Islet precursor cell (in vitro differentiated cells): Measurements from ENCODE around the gene ZBTB45.
A peak's percentile ranks its signal among the peaks of the same experiment; 100 is the strongest.

ENCODE experiments used
- DNase-seq: peaks from one replicate; pipeline ENCODE4 v3.0.0-alpha.2; 2018

The ZBTB45 gene

DNA sequence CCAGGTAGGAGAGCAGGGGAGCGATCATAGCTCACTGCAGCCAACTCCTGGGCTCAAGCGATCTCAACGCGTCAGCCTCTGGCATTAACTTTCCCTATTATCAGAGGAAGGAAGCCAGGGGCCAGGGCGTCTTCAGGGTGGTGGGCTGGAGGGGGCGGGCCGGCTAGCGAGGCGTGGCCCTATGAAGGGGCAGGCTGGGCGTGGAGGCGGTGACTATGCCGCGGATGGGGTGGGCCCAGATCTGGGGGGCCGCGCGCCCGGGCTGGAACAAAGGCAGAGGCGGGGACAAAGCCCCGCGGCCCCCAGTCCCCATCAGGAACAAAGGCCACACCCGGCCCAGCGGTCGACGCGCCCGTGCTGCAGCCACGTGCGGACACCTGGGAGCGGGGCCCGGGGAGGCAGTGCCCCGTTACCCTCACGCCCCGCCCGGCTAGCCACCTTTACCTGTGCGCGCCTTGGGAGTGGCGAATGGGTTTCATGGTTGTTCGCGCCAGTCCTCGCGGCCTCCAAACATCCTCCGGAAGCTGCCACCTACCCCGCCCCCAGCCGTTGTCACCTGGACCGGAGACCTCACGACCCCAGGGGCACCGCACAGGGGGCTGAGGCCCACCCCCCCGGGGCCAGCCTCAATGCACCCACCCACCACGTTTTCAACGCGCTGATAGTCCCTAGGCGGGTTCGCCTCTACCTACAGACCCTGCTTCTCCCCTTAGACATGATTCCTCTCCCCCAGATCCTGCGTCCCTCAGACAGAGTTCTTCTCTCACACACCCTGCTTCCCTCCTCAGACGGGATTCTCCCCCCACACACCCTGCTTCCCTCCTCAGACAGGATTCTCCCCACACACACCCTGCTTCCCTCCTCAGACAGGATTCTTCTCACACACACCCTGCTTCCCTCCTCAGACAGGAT lies 18.9 kb upstream of the ZBTB45 start:
- peak; percentile 92 for DNase-seq

DNA sequence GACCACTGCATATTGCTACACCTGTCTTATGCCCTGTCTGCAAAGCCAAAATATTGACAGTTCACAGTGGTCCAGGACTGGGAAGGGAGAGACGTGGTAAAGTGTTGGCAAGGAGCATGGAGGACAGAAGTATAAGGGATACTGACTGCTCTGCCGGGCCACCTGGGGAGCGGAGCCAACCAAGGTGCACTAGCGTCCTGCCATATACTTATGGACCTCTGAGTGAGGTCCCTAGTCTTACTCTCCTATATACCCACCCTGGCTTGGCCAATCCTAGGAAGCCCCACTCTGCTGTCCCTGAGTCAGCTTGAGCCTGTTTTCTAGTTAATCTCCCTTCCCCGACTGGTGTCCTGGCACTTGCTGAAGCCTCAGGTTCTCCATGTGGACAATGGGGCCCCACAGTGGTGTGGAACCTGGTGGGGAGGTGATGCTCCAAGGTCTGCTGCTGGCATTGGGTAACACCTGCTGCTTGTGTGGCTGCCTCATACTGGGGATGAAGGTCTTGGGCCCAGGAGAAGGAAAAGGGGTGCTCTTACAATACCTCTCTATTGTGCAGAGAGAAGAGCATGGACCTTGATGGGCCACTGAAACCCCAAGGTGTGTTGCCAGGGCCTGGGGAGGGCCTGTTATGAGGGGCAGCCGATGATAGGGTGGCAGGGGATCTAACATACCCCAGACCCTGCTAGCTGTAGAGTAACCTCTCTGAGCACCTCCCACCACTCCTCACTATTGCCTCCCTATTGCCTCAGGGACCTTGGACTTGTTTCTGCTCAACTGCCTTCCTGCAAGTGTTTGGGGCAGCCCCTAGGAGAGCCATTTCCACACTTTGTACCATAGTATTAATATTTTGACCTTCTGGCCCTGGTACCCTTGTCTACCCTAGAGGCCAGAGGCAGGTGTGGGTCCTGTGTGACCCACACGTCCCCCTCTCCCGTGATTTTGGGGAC lies 17.5 kb upstream of the ZBTB45 start:
- no peak for DNase-seq

DNA sequence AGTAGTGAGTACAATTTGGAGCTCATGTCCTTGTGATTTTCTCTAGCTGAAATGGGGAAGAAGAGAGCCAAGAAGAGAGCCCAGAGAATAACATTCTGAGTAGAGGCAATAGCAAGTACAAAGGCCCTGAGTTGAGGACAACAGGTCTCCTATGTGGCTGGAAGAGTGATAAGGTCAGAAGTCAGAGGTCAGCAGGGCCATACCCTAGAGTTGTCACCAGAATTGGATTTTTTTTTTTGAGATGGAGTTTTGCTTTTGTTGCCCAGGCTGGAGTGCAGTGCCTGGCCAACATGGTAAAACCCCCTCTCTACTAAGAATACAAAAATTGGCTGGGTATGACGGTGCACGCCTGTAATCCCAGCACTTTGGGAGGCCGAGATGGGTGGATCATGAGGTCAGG lies 16.2 kb upstream of the ZBTB45 start:
- no peak for DNase-seq

DNA sequence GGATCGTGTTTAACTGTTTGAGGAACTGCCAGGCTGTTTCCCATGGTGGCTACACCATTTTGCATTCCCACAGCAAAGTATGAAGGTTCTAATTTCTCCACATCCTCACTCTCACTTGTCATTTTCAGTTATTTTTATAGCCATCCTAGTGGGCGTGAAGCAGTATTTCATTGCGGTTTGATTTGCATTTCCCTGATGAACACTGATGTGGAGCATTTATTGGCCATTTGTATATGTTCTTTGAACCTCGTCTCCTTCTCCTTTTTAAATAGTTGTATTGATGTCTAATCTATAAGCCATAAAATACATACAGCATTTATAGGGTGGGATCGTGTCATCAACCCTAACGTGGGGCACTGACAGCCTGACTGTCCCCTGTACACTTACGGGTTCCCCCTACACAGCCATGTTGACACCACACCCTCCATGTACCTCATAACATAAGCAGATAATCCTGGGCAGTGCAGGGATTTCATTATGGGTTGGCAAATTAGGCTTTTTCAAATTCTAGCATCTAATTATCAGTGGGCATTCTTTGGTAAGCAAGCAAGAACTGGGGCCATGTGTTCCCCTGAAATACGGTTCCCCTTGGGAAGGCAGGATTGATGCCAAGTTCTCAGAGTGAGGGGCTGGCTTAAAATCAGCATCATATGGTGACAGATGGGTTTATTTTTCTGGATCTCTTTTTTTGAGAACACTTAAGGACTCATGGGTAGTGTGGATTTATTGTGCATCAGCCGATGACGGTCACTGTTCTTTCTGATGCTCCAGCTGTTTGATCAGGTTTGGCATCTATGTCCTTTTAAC lies 11.6 kb upstream of the ZBTB45 start:
- no peak for DNase-seq

DNA sequence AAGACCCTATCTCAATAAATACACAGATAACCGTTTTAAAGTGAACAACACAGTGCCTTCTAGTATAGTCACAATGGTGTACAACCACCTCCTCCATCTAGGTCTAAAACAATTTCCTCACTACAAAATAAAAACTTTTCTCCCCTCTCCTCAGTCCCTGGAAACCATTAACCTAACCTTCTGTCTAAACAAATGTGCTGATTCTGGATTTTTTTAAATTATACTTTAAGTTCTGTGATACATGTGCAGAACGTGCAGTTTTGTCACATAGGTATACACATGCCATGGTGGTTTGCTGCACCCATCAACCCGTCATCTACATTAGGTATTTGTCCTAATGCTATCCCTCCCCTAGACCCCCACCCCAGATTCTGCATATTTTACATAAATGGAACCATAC lies 9.8 kb upstream of the ZBTB45 start:
- no peak for DNase-seq

DNA sequence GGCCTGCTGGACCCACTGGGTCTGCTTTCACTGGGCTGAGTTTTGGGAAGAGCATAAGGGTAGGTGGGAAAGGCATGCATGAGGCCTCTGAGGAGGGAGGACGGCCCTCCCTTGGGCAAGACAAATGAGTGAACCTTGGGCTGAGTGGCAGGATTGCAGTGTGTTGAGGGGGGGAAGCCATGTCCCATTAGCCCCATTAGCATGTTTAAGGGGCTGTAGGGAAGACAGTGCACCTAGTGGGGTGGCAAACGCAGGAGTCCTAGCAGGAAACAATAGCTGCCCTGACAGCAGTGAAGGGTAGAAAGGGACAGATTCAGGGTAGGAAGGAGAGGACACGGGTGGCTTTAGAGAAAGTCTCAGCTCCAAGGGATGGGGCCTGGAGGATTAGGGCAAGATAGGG lies 3.1 kb upstream of the ZBTB45 start:
- no peak for DNase-seq

DNA sequence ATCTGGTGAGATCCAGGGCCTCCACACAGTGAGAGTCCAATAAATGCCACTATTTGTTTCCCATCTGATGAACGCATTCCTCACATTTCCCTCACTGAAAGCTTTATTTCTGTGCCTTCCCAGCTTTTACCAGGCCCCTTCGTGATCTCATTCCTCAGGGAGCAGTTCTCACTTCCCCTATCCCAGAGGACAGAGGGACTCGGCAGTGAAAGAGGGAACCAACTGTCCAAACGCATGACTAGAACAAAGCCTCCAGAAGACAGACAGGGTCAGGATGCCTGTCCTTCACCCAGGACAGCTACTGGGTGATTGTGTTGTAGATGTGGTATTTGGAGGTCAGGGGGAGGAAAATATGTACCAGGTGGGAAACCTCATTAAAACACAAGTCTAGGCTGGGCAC lies 2.0 kb upstream of the ZBTB45 start:
- no peak for DNase-seq

DNA sequence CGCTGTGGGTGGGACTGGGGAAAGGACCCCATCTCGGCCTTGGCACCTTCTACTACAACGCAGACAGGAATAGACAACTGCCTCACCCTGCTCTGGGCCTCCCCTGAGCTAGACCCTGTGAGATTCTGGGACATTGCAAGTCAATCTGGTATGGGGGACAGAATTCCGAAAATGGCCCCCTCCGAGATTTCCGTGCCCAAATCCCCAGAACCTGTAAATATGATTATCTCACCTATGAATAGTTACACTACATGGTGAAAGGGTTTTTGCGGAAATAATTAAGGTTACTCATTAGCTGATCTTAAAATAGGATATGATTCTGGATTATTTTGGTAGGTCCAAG lies 618 bp upstream of the ZBTB45 start:
- no peak for DNase-seq

DNA sequence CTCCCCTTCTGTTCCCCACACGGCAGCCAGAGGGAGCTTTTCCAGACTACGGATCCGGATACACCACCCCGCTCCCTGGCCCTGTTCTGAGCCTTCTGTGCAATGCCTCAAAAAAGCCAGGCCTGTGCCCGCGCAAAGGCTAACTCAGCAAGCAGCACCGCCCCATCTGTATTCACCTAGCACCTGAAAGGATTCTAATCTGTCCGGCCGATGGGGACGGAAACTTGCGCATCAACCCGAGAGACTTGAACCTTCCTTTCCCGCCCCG lies 589 bp downstream of the ZBTB45 start:
- DNase-seq = peak; percentile 85

DNA sequence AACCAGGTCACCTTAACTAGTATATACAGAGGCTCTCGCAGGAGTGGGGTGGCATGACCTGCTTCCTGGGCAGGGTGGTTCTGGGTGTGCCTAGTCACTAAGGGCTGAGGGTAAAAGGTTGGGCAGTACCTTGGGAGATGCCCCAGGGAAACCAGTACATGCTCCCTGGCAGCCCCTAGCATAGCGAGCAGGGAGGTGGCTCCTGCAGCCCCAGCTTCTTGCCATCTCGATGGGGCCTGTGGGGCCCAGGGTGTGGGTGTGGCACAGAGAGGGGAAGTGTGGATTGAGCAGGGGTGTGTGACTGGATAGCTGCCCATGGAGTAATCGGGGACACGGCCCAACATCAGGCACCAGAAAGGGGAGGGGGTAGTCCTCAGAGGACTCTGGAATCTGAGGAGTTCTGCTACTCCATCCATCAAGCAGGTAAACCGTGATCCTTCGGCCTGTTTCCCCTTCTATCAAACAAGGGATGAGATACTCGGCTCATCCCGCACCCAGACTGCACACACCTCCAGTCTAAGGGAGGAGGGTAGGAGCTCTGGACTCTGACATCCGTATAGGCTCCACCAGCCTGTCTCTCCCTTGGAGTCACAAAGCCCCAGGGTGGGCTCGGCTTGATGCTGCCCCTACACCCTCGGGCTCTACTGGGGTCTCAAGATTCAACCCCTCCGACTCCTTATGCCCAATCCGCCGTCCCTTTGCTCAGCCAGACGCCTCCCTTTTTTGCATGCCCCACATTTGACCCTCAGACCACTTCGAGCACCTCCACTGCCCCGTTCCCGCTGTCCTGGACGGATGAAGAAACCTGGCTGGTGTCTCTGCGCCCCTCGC lies 1.1 kb downstream of the ZBTB45 start:
- DNase-seq = no peak

DNA sequence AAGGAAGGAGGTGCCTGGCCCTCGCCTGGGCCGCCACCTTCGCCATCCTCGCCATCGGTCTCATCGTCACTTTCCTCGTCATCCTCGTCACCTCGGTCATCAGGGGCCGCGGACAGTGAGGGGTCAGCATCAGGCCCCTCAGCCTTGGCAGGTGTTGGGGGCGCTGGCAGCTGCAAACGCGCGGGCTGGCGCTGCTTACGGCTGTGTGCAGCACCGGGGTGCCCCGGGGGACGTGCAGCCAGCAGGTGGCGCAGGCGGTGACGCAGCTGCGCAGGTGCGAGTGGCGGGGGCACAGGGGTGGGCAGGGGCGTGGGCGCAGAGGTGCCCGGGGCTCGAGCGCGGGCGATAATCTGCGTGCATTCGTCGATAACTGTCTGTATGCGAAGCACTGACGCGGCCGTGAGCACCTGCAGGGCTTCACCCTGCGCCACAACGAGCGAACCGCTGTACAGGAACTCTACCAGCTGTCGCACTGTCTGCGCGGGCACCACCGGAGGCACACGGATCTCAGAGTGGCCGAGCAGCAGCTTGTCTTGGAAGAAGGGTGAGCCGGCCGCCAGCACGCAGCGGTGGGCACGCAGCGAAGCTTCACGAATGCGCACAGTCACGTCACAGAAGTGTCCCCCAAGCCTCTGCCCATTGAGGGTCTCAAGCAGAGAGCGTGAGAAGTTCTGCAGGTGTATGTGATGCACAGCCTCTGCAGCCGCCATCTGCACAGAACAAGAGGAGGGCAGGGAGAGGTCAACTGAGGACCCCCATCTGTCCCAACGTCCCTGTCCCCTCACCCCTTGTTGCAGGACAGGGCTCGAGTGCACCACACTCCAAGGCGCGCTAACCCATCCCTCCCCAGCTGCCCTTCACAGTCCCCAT lies 2.4 kb downstream of the ZBTB45 start:
- no peak for DNase-seq

DNA sequence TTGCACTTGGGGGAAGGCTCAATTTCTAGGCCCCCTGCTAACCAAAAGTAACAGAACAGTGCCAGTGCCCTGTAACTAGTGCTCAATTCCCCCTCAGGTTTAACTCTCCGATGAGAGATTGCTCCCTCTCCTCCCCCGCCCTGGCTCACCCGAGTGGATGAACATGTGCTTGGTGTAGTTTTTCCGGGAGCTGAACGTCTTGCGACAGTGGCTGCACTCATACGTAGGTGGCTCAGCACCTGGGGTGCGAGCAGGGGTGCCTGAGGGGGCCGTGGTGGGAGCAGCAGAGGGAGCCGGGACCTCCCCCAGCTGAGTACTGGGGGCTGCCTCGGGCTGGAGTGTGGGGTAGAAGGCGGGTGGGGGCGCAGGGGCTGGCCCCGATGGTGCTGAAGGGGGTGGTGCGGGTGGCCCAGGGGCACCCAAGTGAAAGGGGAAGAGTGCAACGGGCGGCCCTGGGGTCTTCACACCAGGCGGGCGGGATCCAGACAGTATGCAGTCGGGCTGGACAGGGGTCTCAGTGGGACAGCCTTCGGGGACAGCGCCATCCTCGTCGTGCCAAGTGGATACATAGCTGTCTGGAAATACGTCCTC lies 3.3 kb downstream of the ZBTB45 start:
- DNase-seq = no peak

DNA sequence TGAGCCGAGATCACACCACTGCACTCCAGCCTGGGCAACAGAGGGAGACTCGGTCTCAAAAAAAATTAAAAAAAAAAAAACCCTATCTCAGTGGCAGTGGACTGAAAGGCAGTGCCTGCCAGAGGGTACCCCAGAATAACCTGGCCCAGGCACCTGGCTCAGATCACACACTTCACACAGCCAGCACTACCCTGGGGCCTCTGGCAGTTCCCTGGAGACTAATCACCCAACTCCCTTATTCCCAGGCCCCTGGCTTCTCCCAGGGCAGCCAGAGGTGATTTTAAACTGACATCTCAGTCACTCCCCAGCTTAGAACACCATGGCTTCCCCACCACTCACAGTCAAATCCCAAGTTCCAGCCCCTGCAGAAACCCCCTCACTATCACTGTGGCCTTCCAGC lies 4.4 kb downstream of the ZBTB45 start:
- no peak for DNase-seq

DNA sequence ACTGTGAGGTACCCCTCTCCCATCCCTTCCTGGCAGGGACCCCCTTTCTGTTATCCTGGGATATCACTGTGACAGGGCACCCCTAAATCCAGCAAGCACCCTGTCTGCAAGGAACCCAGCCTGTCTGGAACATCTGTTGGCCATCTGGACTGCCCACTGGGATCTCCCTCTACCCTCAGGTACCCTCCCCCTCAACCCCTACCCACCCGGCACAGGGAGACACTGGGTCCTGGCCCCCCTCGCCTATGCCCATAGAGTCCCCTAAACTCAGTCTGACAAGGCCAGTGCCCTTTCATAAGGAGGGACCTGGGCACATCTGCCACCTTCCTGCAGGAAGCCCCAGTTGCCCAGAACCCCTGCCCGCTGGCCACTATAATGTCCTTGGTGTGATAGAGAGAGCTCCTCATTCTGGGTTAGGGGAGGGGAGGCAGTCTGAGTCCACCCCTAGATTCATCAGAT lies 5.0 kb downstream of the ZBTB45 start:
- DNase-seq = no peak

DNA sequence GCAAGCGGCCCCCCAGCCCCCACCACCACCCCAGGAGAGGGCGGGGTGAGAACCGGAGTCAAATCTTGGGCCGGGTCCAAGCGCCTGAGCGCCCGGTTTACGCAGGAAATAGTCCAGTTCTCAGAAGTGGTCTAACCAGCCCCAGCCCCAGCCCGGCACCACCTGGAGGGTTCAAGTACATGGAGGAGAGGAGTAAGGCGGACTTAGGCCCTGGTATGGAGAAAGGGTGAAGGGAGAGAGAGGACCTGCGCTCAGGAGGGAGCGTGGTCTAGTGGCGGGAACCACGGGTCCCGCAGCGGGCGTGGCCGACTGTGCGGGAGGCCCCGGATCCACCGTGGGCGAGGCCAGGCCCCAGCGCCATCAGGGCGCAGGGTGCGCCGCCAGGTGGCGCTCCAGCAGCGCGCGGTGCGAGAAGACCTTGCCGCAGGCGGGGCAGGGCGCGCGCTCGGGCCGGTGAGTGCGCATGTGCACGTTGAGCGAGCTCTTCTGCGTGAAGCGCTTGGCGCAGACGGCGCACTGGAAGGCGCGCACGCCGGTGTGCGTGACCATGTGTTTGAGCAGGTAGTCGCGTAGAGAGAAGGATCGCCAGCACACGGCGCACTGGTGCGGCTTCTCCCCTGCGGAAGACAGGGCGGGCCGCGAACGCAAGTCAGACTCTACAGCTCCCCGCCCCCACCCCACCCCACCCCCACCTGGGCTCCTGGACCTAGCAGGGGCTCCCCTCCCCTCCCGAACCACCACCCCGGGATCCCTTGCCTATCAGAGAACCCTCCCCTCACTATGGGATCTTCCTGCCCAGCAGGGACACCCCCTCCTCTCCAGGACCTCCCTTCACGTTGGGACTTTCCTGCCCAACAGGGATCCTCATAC lies 5.7 kb downstream of the ZBTB45 start:
- peak; percentile 94 for DNase-seq

DNA sequence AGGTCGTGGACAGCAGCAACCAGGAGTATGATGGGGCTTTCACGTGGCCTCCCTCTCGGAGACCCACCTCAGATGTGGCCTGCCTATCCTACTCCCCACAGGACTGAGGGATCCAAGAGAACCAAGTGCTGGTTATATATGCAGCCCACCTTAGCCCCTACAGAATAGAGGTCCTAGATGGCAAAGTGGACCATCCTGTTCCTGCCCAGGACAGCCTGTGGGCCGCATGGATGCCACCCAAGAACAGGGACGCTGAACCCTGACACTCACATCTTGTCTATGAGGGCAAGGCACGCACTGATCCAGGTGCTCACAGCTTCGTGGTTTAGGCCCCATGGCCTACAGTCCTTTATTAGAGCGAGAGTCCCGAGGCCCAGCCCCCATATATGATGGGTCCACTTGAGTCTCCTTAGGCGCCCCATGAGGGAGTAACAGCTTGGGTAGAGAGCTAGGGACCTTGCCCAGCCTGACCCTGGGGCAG lies 6.4 kb downstream of the ZBTB45 start:
- DNase-seq = no peak

DNA sequence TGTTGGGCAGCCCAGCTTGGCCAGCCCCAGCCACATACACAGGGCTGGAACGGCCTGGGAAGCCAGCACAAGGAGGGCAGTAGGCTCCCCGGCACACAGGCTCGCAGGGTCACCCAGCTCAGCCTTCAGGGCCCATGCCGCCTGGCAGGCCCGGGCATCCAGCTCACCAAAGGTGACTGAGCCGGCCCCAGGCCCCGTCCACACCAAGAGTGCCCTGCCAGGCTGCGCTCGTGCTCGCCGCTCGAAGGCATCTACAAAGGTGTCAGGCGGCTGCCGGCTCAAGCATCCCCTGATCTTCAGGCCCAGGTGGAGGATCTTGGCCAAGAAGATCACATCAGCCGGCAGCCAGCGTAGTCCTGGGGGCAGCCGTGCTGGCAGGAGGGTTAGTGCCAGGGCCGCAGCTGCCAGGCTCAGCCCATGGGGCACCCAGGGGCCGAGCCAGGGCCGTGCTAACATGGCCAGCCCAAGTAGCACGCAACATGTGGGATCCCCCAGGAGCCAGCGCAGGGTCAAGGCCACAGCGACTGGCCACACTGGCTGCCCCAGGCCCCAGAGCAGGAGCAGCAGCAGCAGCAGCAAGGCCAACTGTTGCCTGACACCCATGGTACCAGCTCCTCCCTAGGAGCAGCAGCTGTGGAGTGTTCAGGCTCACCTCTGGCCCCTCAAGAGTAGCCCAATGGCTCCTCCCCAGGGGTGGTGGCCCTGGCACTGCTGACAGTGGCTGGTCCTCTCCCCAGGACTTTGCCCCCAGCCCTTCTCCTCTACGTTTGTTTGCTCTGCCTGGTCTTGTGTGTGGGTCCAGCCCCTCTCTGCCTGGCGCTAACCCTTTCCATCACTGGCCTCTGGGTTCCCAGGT lies 8.0 kb downstream of the ZBTB45 start, which contains the start of gene SLC27A5:
Gene SLC27A5 (minus strand): TSS at position 640 of the 856 bp plus-strand sequence. CDS start 37 bp downstream, at position 603.
- no peak for DNase-seq

DNA sequence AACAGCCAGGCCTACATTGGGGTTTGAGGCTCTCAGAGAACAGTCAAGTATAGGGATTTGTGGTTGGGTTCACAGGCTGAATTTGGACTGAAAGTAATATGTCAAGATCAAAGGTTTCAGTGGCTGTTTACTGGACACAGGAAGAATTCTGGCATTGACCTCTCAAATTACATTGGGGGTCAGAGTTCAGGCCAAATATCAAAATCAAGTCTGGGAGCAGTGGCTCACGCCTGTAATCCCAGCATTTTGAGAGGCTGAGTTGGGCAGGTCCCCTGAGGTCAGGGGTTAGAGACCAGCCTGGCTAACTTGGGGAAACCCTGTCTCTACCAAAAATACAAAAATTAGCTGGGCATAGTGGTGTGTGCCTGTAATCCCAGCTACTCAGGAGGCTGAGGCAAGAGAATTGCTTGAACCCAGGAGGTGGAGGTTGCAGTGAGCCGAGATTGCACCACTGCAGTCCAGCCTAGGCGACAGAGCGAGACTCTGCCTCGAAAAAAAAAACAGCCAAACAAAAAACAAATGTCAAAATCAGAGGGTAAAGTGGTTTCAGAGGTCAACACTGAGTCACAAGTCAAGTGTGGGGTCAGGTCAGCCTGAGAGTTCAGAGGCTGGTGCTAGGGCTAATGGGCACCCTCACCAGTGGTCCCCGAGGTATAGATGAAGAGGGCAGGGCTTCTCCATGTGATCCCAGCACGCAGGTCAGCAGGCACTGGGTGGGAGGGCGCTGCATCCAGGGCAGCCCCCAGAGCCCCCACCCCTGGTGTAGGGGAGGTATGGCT lies 9.3 kb downstream of the ZBTB45 start:
- DNase-seq = no peak
